ENCODE data around the gene BCL6.

DNA sequence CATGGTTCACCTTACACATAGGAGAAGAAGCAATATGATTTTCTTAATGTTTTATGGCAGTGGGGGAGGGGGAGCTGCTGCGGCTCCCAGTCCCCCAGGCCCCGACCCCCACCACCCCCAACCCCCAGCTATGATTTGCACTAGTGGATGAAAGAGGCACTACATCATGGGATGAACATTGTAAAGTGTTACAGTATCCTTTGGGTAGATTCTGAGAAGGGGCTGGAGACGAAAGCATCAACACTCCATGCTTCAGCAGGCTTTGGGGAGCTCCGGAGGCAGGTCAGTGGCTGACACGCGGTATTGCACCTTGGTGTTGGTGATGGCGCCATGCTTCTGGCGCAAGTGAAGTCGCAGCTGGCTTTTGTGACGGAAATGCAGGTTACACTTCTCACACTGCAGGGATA is 23.1 kb downstream of the BCL6 start:
- no peak for TF ChIP-seq EZH2 (IDR thresholded peaks at IDR 0.05; ENCODE audit: borderline replicate concordance)
- TF ChIP-seq, protein P1, sequence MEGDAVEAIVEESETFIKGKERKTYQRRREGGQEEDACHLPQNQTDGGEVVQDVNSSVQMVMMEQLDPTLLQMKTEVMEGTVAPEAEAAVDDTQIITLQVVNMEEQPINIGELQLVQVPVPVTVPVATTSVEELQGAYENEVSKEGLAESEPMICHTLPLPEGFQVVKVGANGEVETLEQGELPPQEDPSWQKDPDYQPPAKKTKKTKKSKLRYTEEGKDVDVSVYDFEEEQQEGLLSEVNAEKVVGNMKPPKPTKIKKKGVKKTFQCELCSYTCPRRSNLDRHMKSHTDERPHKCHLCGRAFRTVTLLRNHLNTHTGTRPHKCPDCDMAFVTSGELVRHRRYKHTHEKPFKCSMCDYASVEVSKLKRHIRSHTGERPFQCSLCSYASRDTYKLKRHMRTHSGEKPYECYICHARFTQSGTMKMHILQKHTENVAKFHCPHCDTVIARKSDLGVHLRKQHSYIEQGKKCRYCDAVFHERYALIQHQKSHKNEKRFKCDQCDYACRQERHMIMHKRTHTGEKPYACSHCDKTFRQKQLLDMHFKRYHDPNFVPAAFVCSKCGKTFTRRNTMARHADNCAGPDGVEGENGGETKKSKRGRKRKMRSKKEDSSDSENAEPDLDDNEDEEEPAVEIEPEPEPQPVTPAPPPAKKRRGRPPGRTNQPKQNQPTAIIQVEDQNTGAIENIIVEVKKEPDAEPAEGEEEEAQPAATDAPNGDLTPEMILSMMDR (IDR thresholded peaks at IDR 0.05; ENCODE audit: poor library complexity), result no peak

All from hepatocyte (in vitro differentiated cells).